Subcutaneous adipose tissue (tissue), 4 donors: ENCODE measurements around the gene OCIAD1. TPM values are rescaled to one million over a fixed set of nuclear protein-coding genes. Genes with fewer than 3 reads are reported as not detected.

Experiments used
- total RNA-seq, 4 donors: library from RNA; depleted of rRNA; stranded (reverse); fragments of >200 nt; gene quantifications; one replicate each; pipeline ENCODE4 v1.1.0, GENCODE V29; 2016
- TF ChIP-seq, protein P1 (sequence below): fragments of 450-650 bp; IDR thresholded peaks from one replicate; pipeline ENCODE4 v1.5.1; 2016; ENCODE audit warnings: low read depth, mild to moderate bottlenecking, control low read depth, antibody characterized with exemption, moderate library complexity

The OCIAD1 gene
- total RNA-seq, 4 donors from 2014 or later = 86.3 to 122 (median 91.1) TPM

DNA sequence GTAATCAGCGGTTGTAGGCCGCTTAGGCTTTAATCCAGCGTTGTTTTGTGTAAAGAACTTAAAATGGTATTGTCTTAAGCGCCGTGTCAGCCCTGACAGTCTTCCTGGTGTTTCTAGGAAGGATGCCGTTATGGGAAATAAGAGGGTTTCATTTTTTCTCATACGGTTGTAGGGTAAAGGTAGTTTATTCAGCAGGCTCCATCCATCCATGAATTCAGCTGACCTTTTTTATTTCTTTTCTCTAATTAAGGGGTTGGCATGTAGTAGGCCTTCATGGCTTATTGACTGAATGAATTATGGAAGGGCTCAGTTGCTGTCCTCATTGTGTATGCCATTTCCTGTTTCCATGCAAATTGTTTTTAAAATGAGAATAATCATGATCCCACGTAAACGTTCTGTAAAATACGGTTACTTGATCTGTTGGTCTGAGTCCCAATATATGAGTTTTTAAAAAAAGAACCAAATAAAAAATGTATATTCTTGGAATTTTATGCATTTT lies 693 bp downstream of the OCIAD1 start:
- TF ChIP-seq, protein P1, sequence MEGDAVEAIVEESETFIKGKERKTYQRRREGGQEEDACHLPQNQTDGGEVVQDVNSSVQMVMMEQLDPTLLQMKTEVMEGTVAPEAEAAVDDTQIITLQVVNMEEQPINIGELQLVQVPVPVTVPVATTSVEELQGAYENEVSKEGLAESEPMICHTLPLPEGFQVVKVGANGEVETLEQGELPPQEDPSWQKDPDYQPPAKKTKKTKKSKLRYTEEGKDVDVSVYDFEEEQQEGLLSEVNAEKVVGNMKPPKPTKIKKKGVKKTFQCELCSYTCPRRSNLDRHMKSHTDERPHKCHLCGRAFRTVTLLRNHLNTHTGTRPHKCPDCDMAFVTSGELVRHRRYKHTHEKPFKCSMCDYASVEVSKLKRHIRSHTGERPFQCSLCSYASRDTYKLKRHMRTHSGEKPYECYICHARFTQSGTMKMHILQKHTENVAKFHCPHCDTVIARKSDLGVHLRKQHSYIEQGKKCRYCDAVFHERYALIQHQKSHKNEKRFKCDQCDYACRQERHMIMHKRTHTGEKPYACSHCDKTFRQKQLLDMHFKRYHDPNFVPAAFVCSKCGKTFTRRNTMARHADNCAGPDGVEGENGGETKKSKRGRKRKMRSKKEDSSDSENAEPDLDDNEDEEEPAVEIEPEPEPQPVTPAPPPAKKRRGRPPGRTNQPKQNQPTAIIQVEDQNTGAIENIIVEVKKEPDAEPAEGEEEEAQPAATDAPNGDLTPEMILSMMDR = no peak

DNA sequence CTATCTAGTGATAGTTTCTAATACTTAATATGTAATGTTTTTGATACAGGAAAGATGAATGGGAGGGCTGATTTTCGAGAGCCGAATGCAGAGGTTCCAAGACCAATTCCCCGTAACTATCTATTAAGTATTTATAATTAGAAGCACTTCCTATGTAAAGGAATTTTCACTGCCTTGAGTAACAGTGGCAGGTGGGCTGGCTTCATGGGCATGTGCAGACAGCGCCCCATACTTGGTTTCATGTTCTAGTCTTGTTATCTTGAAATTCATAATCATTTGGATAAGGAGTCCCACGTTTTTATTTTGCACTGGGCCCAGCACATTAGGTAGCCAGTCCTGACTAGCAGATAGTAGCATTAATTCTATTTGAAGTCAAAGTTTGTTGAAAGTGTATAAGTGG lies 1.7 kb downstream of the OCIAD1 start:
- TF ChIP-seq, protein P1 = no peak

DNA sequence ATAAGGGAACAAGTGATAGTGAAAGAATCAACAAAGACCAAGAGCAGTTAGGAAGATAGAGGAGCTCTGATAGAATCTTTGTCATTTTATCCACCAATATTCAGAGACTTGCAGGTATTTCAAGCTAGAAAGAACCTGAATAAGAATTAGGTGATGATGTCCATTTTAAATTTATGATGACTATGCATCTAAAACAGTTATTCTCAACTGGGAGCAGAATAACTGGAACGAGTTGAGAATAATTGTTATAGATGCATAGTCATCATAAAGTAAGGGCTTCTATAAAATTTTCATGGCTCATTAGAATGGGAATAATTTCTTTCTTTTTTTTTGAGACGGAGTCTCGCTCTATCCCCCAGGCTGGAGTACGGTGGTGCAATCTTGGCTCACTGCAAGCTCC lies 5.8 kb downstream of the OCIAD1 start:
- TF ChIP-seq, protein P1 = no peak

DNA sequence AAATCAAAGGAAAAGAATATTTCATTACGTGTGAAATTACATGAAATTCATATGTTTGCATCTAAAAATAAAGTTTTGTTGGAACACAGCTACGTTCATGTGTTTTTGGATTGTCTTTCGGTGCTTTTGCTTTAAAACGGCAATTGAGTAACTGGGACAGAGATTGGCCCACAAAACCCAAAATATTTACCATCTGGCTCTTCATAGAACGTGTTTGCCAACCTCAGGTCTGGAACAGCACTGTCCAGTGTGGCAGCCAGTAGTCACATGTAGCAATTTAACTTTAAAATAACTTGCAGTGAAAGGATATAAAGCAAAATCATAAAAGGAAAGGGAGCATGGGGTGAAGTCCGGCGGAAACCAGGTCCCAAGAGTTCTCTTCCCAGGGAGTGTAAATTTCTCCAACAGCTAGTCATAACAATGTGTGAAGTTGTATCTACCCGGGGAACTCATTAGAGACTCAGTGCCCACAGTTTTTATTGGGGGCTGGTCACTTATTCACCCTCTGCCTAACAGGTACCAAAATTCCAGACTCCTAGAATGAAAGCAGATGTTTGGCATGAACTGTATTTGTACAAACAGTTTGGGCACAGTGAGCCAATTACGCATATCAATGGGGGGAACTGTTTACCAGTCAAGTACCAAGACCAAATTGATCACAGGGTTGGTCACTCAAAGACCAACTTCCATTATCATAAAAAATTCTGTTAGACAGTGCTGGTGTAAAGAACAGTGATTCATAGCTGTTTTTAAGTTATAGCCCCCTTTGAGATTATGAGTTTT lies 10.3 kb downstream of the OCIAD1 start:
- TF ChIP-seq, protein P1 = no peak

DNA sequence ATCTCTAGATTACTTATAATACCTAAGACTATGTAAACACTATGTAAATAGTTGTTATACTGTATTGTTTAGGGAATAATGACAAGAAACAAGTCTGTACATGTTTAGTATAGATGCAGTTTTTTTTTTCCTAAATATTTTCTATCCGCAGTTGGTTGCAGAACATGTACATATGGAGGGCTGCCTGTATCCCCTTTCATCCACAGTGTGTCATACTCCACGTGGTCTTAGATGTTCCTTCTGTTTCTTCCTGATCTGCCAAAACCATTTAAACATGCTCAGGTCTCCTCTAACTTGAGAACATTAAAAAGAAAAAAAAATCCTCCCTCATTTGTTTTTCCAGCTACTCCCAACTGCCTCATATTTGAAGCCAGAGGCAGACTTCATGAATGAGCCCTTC lies 14.0 kb downstream of the OCIAD1 start:
- TF ChIP-seq, protein P1 = no peak

DNA sequence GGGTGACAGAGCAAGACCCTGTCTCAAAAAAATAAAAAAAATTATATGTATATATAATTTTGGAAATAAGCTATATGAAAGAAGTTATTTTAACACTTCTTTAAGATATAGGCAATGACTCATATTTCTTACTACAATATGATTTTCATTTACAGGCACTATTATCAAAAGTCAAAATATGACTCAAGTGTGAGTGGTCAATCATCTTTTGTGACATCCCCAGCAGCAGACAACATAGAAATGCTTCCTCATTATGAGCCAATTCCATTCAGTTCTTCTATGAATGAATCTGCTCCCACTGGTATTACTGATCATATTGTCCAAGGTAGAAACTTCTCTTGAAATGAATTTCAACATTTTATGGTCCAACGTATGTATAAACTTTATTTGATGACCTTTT lies 20.8 kb downstream of the OCIAD1 start:
- TF ChIP-seq, protein P1 = no peak

DNA sequence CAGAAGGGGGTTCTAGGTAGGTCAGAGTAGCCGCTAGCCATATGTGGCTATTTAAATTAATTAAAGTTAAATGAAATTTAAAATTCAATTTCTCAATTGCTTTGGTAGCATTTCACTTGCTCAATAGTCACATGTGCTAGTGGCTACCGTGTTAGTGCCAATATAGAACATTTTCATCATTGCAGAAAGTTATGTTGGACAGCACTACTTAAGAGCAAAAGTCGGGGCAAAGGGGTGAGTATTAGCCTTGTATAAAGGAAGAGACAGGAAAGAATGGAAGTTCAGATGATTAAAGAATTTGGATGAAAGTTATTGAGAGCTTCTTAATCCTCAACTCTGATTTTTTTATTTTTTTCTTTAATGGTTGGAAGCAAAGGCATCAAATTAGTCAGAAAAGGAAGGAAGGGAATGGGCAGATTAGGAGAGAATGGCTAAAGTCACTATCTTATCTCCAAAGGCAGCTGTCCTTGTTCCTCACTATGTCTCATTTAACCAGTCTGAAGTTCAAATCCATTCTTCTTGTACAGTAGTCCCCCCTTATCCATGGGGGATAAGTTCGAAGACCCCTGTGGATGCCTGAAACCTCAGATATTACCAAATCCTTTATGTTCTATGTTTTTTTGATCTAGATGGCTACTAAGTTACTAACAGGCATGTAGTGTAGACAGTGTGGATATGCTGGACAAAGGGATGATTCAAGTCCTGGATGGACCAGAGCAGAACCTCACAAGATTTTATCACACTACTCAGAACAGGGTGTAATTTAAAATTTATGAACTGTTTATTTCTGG lies 22.9 kb downstream of the OCIAD1 start:
- TF ChIP-seq, protein P1 = no peak
